Measurements from ENCODE around the gene COQ8B.

- TF ChIP-seq, protein P1, sequence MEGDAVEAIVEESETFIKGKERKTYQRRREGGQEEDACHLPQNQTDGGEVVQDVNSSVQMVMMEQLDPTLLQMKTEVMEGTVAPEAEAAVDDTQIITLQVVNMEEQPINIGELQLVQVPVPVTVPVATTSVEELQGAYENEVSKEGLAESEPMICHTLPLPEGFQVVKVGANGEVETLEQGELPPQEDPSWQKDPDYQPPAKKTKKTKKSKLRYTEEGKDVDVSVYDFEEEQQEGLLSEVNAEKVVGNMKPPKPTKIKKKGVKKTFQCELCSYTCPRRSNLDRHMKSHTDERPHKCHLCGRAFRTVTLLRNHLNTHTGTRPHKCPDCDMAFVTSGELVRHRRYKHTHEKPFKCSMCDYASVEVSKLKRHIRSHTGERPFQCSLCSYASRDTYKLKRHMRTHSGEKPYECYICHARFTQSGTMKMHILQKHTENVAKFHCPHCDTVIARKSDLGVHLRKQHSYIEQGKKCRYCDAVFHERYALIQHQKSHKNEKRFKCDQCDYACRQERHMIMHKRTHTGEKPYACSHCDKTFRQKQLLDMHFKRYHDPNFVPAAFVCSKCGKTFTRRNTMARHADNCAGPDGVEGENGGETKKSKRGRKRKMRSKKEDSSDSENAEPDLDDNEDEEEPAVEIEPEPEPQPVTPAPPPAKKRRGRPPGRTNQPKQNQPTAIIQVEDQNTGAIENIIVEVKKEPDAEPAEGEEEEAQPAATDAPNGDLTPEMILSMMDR (IDR thresholded peaks at IDR 0.05; ENCODE audit: low read depth, low read length): no peak
- TF ChIP-seq POLR2A (IDR thresholded peaks at IDR 0.05; ENCODE audit: extremely low read depth, insufficient read length): no peak
- no peak for TF ChIP-seq MAX (IDR thresholded peaks at IDR 0.05; ENCODE audit: low read depth, low read length)
- TF ChIP-seq MYC (IDR thresholded peaks at IDR 0.05; ENCODE audit: low read depth, low read length): no peak
Observed at GRCh38 chr19:40717325-40717879, 716 bp upstream of the COQ8B start.
